GM12873 (cell line): ENCODE data around the gene OVOL3.

Source experiments
- CTCF ChIP-seq: IDR thresholded peaks from 2 replicates; pipeline ENCODE4 v1.5.1; 2012; ENCODE audit warnings: low read depth, mild to moderate bottlenecking, moderate library complexity, low read length, control low read depth; ENCODE audit not compliant: insufficient read depth; ENCODE audit errors: missing control alignments

The OVOL3 gene

GRCh38 chr19:36151144-36152018 lies 40.4 kb downstream of the OVOL3 start:
- TF ChIP-seq CTCF: no peak

- no peak for TF ChIP-seq CTCF
Observed at GRCh38 chr19:36152019-36152351, 41.0 kb downstream of the OVOL3 start.

DNA sequence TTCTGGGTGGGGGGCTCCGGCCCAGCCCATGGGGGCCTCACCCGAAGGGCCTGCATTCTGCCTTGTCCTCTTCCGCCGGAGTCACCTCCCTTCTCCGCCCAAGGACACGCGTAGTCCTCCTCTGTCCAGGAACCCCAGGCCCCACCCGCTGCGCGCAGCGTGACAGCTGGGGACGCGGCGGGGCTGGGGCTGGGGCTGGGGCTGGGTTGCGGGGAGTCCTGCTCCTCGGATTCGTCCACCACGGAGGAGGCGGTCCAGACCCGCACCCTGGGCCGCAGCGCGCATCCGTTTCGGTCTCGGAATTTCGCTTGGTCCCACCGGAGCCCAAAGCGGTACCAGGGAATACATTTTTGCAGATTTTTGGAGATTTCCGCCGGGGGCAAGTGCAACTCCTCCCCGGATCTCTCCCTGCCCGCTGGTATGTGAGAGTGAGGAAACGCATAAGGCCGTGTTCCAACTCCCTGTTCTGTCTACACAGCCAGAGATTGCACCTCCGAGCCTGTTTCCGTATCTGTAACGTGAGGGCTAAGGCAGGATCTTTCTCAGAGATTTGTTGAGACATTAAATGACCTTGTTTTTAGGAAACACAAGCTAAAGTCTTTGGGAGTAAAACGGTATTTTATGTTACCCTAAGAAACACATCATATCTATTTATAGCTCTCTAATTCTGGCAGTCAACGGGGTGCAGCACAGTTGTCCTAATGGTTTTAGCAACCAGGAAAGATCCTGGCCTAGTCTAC lies 41.6 kb downstream of the OVOL3 start, which contains the start of gene COX7A1:
Gene COX7A1 (minus strand): TSS at position 96 of the 740 bp plus-strand sequence. CDS start 40 bp downstream, at position 56.
- no peak for TF ChIP-seq CTCF

- no peak for TF ChIP-seq CTCF
Observed at GRCh38 chr19:36153126-36153525, 42.2 kb downstream of the OVOL3 start.

DNA sequence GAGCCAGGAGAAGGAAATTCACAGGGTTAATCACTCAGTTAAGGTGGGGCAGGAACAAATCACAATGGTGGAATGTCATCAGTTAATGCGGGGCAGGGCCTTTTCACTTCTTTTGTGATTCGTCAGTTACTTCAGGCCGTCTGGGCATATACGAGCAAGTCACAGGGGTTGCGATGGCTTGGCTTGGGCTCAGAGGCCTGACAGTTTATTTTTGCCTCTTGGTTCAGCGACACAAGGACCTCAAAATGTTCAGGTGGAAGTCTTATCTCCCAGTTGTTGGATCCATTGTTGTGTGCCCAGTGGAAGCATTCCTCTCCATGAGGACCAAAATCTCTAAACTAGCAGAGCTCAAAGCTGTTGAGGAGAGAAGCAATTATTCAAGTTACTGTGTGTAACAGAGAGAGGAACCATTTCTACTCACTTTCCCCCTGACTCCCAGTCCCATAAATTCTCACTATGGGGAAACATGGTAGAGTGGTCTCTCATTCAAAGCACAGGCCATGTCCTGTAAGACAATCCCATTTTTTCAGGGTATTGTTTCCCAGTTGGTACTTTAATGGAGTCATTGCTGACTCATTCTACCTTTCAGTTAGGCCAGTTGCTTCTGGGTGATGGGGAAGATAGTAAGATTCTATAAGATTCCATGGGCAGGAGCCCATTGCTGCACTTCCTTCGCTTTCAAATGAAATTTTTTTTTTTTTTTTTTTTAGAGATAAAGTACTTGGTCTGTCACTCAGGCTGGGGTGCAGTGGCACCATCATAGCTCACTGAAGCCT lies 50.1 kb downstream of the OVOL3 start:
- no peak for TF ChIP-seq CTCF
